HCT116 (cell line): ENCODE measurements around the gene DHRSX. TPM values are rescaled to one million over a fixed set of nuclear protein-coding genes. Genes with fewer than 3 reads are reported as not detected.
"Not testable (repeated sequence)": the region's sequence is repeated elsewhere in the genome, so short reads cannot be mapped to it uniquely, and the experiment has no call there.

Experiments used
- ATAC-seq: fragments of 200-7000 bp; cut with Tn5 transposase; 2 replicates; pipeline ENCODE4 v1.9.1; 2020; ENCODE audit warnings: mild to moderate bottlenecking, moderate library complexity
- BruUV-seq: library from RNA; stranded (reverse); fragments of 400-500 nt; replicated peaks from 2 replicates; lab custom pipeline; 2021; lab: Mats Ljungman, UMichigan
- CTCF ChIA-PET: fragments of 300-600 bp; sonication (Branson Sonifier 250); formaldehyde crosslinking; loops from one replicate; lab custom pipeline; 2021; ENCODE audit warnings: antibody characterized with exemption; lab: Charles Lee
- POLR2A ChIA-PET: fragments of 300-600, 350-600 bp; sonication (Branson Sonifier 250); formaldehyde crosslinking; loops from one replicate; lab custom pipeline; 2021; ENCODE audit warnings: antibody characterized with exemption; lab: Charles Lee
- RAD21 ChIA-PET, 2 experiments: fragments of 300-600 bp; sonication (Branson Sonifier 250); formaldehyde crosslinking; loops; one replicate each; lab custom pipeline; 2023; ENCODE audit warnings: low total read pairs in 2 of 2; ENCODE audit not compliant: uncharacterized antibody in 2 of 2, unreplicated experiment in 2 of 2, low non-redundant PET in 1 of 2; lab: Charles Lee
- DNase-seq: peaks from one replicate; pipeline ENCODE4 v3.0.0-alpha.2; 2010; ENCODE audit warnings: low read depth, low spot score
- H2AFZ ChIP-seq: fragments of 200-600 bp; shearing (Covaris generic), sonication (generic); 2 replicates; pipeline ENCODE4 v1.6.1; 2017; ENCODE audit warnings: low read depth, mixed run types, mixed read lengths, antibody characterized with exemption, low read length; ENCODE audit not compliant: poor library complexity, severe bottlenecking
- H3K27ac ChIP-seq: 2 replicates; pipeline ENCODE4 v1.5.1; 2012; ENCODE audit warnings: low read depth, low read length
- H3K27me3 ChIP-seq: fragments of 200-600 bp; sonication (generic); 2 replicates; pipeline ENCODE4 v1.6.1; 2016; ENCODE audit warnings: mixed run types, low read length, mixed read lengths; ENCODE audit not compliant: insufficient read depth
- H3K36me3 ChIP-seq, 2 experiments: fragments of 200-500 bp in 1 of 2; fragments of 200-600 bp in 1 of 2; sonication (Bioruptor generic) in 1 of 2; sonication (generic) in 1 of 2; 2 replicates each; pipeline versions ENCODE4 v1.5.1 to v1.6.1; 2014 to 2016; ENCODE audit warnings: low read length in 2 of 2, inconsistent platforms in 1 of 2, mixed read lengths in 1 of 2, mixed run types in 1 of 2; ENCODE audit not compliant: insufficient read depth in 2 of 2, control insufficient read depth in 1 of 2
- H3K4me1 ChIP-seq, 2 experiments: fragments of 200-600 bp in 1 of 2; sonication (generic) in 1 of 2; 2 replicates each; pipeline versions ENCODE4 v1.5.1 to v1.6.1; 2012 to 2017; ENCODE audit warnings: low read length in 2 of 2, inconsistent platforms in 1 of 2, mild to moderate bottlenecking in 1 of 2, mixed read lengths in 1 of 2, mixed run types in 1 of 2, moderate library complexity in 1 of 2; ENCODE audit not compliant: insufficient read depth in 2 of 2, control insufficient read depth in 1 of 2
- H3K4me2 ChIP-seq: fragments of 200-600 bp; sonication (generic); 2 replicates; pipeline ENCODE4 v1.6.1; 2017; ENCODE audit warnings: mixed run types, low read length, mixed read lengths
- H3K4me3 ChIP-seq, 2 experiments: fragments of 200-600 bp in 1 of 2; sonication (generic) in 1 of 2; replicated peaks in 1 of 2; 2 replicates each; pipeline ENCODE4 v1.5.1; 2011 to 2016; ENCODE audit warnings: low read length in 2 of 2, control low read depth in 1 of 2, low read depth in 1 of 2, mild to moderate bottlenecking in 1 of 2, mixed read lengths in 1 of 2, mixed run types in 1 of 2
- H3K79me2 ChIP-seq: fragments of 200-600 bp; sonication (generic); 2 replicates; pipeline ENCODE4 v1.6.1; 2017; ENCODE audit warnings: mild to moderate bottlenecking, mixed run types, low read length, moderate library complexity, mixed read lengths; ENCODE audit not compliant: insufficient read depth
- H3K9ac ChIP-seq: fragments of 200-600 bp; sonication (generic); 2 replicates; pipeline ENCODE4 v1.6.1; 2016; ENCODE audit warnings: low read length, mixed read lengths
- H3K9me2 ChIP-seq: fragments of 200-600 bp; sonication (generic), shearing (Covaris generic); 2 replicates; pipeline ENCODE4 v1.6.1; 2017; ENCODE audit warnings: mixed run types, mild to moderate bottlenecking, moderate library complexity; ENCODE audit not compliant: insufficient read depth
- H3K9me3 ChIP-seq, 2 experiments: fragments of 200-500 bp in 1 of 2; fragments of 200-600 bp in 1 of 2; sonication (Bioruptor generic) in 1 of 2; sonication (generic) in 1 of 2; 2 replicates each; pipeline ENCODE4 v1.6.1; 2014 to 2017; ENCODE audit warnings: low read length in 2 of 2, mixed read lengths in 2 of 2, inconsistent platforms in 1 of 2, low read depth in 1 of 2, mild to moderate bottlenecking in 1 of 2, mixed run types in 1 of 2, moderate library complexity in 1 of 2; ENCODE audit not compliant: control insufficient read depth in 1 of 2, insufficient read depth in 1 of 2
- H4K20me1 ChIP-seq: fragments of 200-600 bp; sonication (generic), shearing (Covaris generic); 2 replicates; pipeline ENCODE4 v1.6.1; 2017; ENCODE audit warnings: mixed run types, mild to moderate bottlenecking, moderate library complexity; ENCODE audit not compliant: insufficient read depth
- ATF3 ChIP-seq: IDR thresholded peaks from 2 replicates; pipeline ENCODE4 v1.6.1; 2012
- CEBPB ChIP-seq: IDR thresholded peaks from 2 replicates; pipeline ENCODE4 v1.6.1; 2012; ENCODE audit warnings: low read depth
- EGR1 ChIP-seq: IDR thresholded peaks from 2 replicates; pipeline ENCODE4 v1.6.1; 2012; ENCODE audit warnings: low read depth
- ELF1 ChIP-seq: IDR thresholded peaks from 2 replicates; pipeline ENCODE4 v1.6.1; 2012; ENCODE audit warnings: low read depth, borderline replicate concordance
- EZH2phosphoT487 ChIP-seq: fragments of 200-600 bp; IDR thresholded peaks from 2 replicates; pipeline ENCODE4 v1.6.1; 2018; ENCODE audit warnings: antibody characterized with exemption, borderline replicate concordance
- JUND ChIP-seq: IDR thresholded peaks from 2 replicates; pipeline ENCODE4 v1.6.1; 2012
- REST ChIP-seq: IDR thresholded peaks from 2 replicates; pipeline ENCODE4 v1.6.1; 2012; ENCODE audit warnings: low read depth
- SP1 ChIP-seq: IDR thresholded peaks from 2 replicates; pipeline ENCODE4 v1.6.1; 2012; ENCODE audit warnings: low read depth
- SRF ChIP-seq: IDR thresholded peaks from 2 replicates; pipeline ENCODE4 v1.6.1; 2012; ENCODE audit warnings: low read depth
- TCF7L2 ChIP-seq: IDR thresholded peaks from 2 replicates; pipeline ENCODE4 v1.7.0; 2011; ENCODE audit warnings: borderline replicate concordance, inconsistent platforms; ENCODE audit not compliant: insufficient read depth, insufficient read length; ENCODE audit errors: extremely low read depth
- ZBTB33 ChIP-seq: IDR thresholded peaks from 2 replicates; pipeline ENCODE4 v1.6.1; 2011; ENCODE audit warnings: mild to moderate bottlenecking, low read length, moderate library complexity; ENCODE audit not compliant: insufficient replicate concordance; ENCODE audit errors: extremely low read depth
- ZFX ChIP-seq: fragments of 450-650 bp; IDR thresholded peaks from 2 replicates; pipeline ENCODE4 v1.6.1; 2017
- intact Hi-C: fragments of 100-400 bp; cut with micrococcal nuclease; formaldehyde crosslinking; loops from 2 replicates; pipeline ENCODE4 v1.10.0; 2022
- total RNA-seq: library from RNA; stranded (reverse); gene quantifications from one replicate; pipeline ENCODE4 v1.2.1, GENCODE V29; 2021; ENCODE audit not compliant: unreplicated experiment

The DHRSX gene
- total RNA-seq, 1 experiment from 2014 or later, result 11.9 TPM

- intact Hi-C loops, result no loop called here
- ChIA-PET CTCF (no interaction called here), POLR2A (no interaction called here), RAD21 (no interaction called here)
- Histone ChIP-seq H3K4me1 (no peaks in the 10 kb centered on the region; a peak in 1 of 4 replicates), H3K9me2 (no peaks in the 10 kb centered on the region), H3K27me3 (no peaks in the 10 kb centered on the region), H3K4me3 (no peak overlapping the region), H3K9ac (no peak overlapping the region), H3K27ac (no peak overlapping the region), H3K9me3 (no peaks in the 10 kb centered on the region), H3K4me2 (no peak overlapping the region), H3K79me2 (no peaks in the 10 kb centered on the region), H2AFZ (no peak overlapping the region), H4K20me1 (no peaks in the 10 kb centered on the region), H3K36me3 (no peaks in the 10 kb centered on the region)
- no peak for ATAC-seq
- DNase-seq, result no peak
- BruUV-seq, result no TSS peak
- no peak for TF ChIP-seq ZFX
- TF ChIP-seq ZBTB33, result no peak
- no peak for TF ChIP-seq CEBPB
- TF ChIP-seq EGR1, result no peak
- no peak for TF ChIP-seq JUND
- TF ChIP-seq EZH2phosphoT487, result no peak
- no peak for TF ChIP-seq SRF
- no peak for TF ChIP-seq REST
- TF ChIP-seq TCF7L2, result no peak
- TF ChIP-seq ATF3, result no peak
- no peak for TF ChIP-seq ELF1
- TF ChIP-seq SP1, result no peak
Observed at GRCh38 chrX:2536141-2536540, 35.4 kb upstream of the DHRSX start.

DNA sequence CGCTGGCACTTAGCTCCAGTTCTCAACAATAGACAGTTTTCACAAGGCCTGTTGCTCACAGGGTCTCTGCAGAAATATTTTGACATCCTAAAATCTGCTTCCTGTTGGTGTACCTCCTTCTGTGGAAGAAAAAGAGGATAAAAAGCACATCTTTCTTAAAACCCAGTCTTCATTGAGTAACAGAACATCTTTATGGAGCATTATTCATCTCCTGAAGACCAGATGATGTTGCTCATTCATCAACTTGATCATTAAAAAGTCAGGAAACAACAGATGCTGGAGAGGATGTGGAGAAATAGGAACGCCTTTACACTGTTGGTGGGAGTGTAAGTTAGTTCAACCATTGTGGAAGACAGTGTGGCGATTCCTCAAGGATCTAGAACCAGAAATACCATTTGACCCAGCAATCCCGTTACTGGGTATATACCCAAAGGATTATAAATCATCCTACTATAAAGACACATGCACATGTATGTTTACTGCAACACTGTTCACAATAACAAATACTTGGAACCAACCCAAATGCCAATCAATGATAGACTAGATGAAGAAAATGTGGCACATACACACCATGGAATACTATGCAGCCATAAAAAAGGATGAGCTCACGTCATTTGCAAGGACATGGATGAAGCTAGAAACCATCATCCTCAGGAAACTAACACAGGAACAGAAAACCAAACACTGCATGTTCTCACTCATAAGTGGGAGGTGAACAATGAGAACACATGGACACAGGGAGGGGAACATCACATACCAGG is 33.7 kb upstream of the DHRSX start:
- H4K20me1 ChIP-seq, H2AFZ ChIP-seq, RAD21 ChIA-PET, H3K9me3 ChIP-seq, H3K4me3 ChIP-seq, H3K9ac ChIP-seq, H3K4me2 ChIP-seq, H3K27me3 ChIP-seq, H3K4me1 ChIP-seq, intact Hi-C loops, POLR2A ChIA-PET, DNase-seq, H3K27ac ChIP-seq, H3K9me2 ChIP-seq, BruUV-seq, H3K79me2 ChIP-seq, CTCF ChIA-PET, H3K36me3 ChIP-seq, ATAC-seq: not testable (repeated sequence)
